Stimulated activated CD8-positive, alpha-beta memory T cell treated with anti-CD3 and anti-CD28 coated beads, Interleukin-4, amount 100 ng/mL, for 48 hours (primary cell): Measurements from ENCODE around the gene ZNF548.

Source experiments
- DNase-seq: peaks from one replicate; pipeline ENCODE4 v3.0.0-alpha.2; 2020

Gene ZNF548

GRCh38 chr19:57403737-57404563 lies 14.3 kb downstream of the ZNF548 start:
- DNase-seq = no peak

GRCh38 chr19:57406516-57407123 lies 17.0 kb downstream of the ZNF548 start:
- DNase-seq = peak; percentile 81

- peak; percentile 92 for DNase-seq
These were observed 21.4 kb downstream of the ZNF548 start, which contains the start of gene ZNF17 for GRCh38 chr19:57410877-57411671. TSS of gene ZNF17 (plus strand) at chr19:57411161. CDS start at chr19:57413616, 2,455 bp downstream.

- DNase-seq = no peak
These were observed 29.8 kb downstream of the ZNF548 start for GRCh38 chr19:57419439-57419838.

- DNase-seq = no peak
These were observed 31.4 kb downstream of the ZNF548 start for GRCh38 chr19:57421037-57421436.

- no peak for DNase-seq
These were observed 44.9 kb downstream of the ZNF548 start for GRCh38 chr19:57434386-57435061.

GRCh38 chr19:57435062-57435978 lies 45.7 kb downstream of the ZNF548 start, which contains the start of gene ZNF749:
TSS of gene ZNF749 (plus strand) at chr19:57435325. CDS start at chr19:57435579, 254 bp downstream.
- peak; percentile 95 for DNase-seq

- no peak for DNase-seq
These were observed 46.8 kb downstream of the ZNF548 start for GRCh38 chr19:57436417-57436816.

GRCh38 chr19:57437931-57438330 lies 48.3 kb downstream of the ZNF548 start:
- DNase-seq = no peak

GRCh38 chr19:57438925-57439324 lies 49.3 kb downstream of the ZNF548 start:
- no peak for DNase-seq

GRCh38 chr19:57441979-57442752 lies 52.5 kb downstream of the ZNF548 start:
- DNase-seq = no peak

GRCh38 chr19:57443121-57443696 lies 53.6 kb downstream of the ZNF548 start:
- no peak for DNase-seq

- no peak for DNase-seq
These were observed 62.7 kb downstream of the ZNF548 start for GRCh38 chr19:57452307-57452706.
